H1 (cell line): ENCODE data around the gene ERVFRD-1. TPM values are rescaled to one million over a fixed set of nuclear protein-coding genes. Genes with fewer than 3 reads are reported as not detected.

Experiments used
- CBX8 ChIP-seq: fragments of 300-800, 300-1000 bp; sonication (generic); IDR thresholded peaks from 2 replicates; pipeline ENCODE4 v1.7.1; 2016; ENCODE audit warnings: low read depth, low read length, borderline replicate concordance
- RNF2 ChIP-seq: fragments of 200-900, 300-1000 bp; sonication (generic); IDR thresholded peaks from 2 replicates; pipeline ENCODE4 v1.7.1; 2016; ENCODE audit warnings: borderline replicate concordance, low read depth, mild to moderate bottlenecking, antibody characterized with exemption, low read length; ENCODE audit not compliant: poor library complexity, severe bottlenecking; ENCODE audit errors: missing control alignments
- polyA plus RNA-seq, 7 experiments: library from polyadenylated mRNA; depleted of rRNA in 3 of 7; stranded (reverse) in 5 of 7; unstranded in 2 of 7; fragments of >200 nt in 5 of 7; fragments of 200-250 nt in 2 of 7; gene quantifications; 1 replicate in 5 of 7; 2 replicates in 1 of 7; 4 replicates in 1 of 7; pipeline versions ENCODE4 v1.2.1 to v1.2.3, GENCODE V29; 2011 to 2013; ENCODE audit warnings: missing spikeins in 2 of 7, mixed read lengths in 2 of 7
- total RNA-seq: library from RNA; stranded (reverse); fragmentation: NEBNext Ultra II Directional; extraction: Animal tissue kit (Norgen Biotek cat#: 25700); gene quantifications from 2 replicates; pipeline ENCODE4 v1.2.1, GENCODE V29; 2021

The ERVFRD-1 gene
- total and polyA plus RNA-seq, 2 of the 8 experiments (the other 6 are each of a cell fraction or from before 2014, with no cell fraction given), result not detected

DNA sequence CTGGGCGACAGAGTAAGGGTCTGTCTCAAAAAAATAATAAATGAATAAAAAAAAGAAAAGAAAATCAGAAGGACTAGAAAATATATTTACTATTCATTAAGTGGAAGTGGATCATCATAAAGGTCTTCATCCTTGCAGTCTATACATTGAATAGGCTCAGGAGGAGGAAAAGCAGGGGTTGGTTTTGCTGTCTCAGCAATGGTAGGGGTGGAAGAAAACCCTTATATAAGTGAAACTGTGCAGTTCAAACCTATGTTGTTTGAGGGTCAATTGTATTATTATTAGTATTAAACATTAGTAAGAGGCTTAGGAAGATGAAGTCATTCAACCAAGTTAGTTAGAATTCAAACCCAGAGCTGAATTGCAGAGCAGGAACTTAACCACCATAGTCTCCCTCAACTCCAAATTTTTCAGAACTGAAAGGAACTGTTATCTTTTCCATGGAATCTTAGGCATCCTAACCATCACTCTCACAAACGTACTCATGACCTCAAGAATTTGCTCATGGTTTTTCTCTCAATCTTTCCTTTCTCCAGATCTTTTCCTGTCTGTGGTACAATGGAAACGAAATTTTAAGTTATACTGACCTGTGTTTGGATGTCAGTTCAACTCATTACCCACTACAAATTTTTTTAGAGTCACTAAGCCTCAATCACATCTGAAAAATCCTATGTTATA is 25.6 kb downstream of the ERVFRD-1 start (continued):
- TF ChIP-seq CBX8 (no peak), RNF2 (no peak)
